ENCODE measurements around the gene ZFYVE21.

DNA sequence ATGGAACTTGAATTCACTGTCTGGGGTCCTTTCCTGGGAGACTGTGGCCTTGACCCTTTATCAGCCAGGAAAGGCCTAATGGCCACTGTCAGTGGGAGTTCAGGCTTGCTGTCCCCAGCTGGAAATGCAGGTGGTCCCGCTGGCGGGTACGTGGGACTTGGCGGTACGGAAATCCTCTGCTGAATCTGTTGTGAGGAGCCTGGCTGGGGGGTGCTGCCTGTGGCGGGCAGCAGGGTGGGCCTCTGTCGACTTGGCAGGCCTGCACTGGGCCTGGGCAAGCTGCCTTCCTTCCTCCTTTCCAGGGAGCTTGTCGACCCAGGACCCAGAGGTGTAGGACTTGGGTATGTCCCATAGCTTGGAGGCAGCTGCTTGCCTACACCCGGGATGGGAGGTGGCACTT is 26.3 kb downstream of the ZFYVE21 start:
- no peak for TF ChIP-seq TAF1 (conservative IDR thresholded peaks at IDR 0.05)
- TF ChIP-seq, protein P1, sequence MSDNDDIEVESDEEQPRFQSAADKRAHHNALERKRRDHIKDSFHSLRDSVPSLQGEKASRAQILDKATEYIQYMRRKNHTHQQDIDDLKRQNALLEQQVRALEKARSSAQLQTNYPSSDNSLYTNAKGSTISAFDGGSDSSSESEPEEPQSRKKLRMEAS (IDR thresholded peaks at IDR 0.05), result no peak
- TF ChIP-seq, protein P2, sequence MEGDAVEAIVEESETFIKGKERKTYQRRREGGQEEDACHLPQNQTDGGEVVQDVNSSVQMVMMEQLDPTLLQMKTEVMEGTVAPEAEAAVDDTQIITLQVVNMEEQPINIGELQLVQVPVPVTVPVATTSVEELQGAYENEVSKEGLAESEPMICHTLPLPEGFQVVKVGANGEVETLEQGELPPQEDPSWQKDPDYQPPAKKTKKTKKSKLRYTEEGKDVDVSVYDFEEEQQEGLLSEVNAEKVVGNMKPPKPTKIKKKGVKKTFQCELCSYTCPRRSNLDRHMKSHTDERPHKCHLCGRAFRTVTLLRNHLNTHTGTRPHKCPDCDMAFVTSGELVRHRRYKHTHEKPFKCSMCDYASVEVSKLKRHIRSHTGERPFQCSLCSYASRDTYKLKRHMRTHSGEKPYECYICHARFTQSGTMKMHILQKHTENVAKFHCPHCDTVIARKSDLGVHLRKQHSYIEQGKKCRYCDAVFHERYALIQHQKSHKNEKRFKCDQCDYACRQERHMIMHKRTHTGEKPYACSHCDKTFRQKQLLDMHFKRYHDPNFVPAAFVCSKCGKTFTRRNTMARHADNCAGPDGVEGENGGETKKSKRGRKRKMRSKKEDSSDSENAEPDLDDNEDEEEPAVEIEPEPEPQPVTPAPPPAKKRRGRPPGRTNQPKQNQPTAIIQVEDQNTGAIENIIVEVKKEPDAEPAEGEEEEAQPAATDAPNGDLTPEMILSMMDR (IDR thresholded peaks at IDR 0.05; ENCODE audit: low read depth, low read length, missing input control), result no peak
- TF ChIP-seq GABPA (IDR thresholded peaks at IDR 0.05 in 1 of 2, conservative IDR thresholded peaks at IDR 0.05 in 1 of 2), result no peak

All from liver (tissue), 3 donors.